ENCODE measurements around the gene ZNF668. TPM values are rescaled to one million over a fixed set of nuclear protein-coding genes. Genes with fewer than 3 reads are reported as not detected.

Gene ZNF668
- total RNA-seq, 2 experiments from 2014 or later = 4.5 to 6.0 TPM

DNA sequence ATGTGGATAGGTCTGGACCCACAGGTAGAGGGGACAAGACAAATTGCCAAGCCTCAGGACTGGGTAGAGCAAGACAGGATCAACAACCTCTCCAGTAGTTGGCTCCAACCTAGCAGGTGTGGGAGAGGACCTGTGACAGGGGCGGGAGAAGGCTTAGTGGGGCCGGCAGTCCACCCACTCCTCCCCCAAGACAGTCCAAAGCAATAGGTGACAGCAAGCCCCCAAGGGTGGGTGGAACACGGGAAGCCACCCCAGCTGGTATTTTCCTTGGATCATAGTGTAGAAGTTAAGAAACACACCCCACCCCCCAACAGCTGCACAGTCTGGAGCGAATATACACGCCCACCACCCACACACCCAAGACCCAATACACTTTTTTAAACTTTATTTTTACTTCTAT is 44.8 kb downstream of the ZNF668 start:
- Mint-ChIP-seq H3K27me3 (no peaks in the 10 kb centered on the region), H3K36me3 (ENCODE audit: low read depth) (peaks cover 13% of the 10 kb centered on the region), H3K4me1 (ENCODE audit: low read depth) (peaks cover 19% of the 10 kb centered on the region), H3K4me3 (no peak overlapping the region), H3K27ac (no peak overlapping the region), H3K9me3 (no peaks in the 10 kb centered on the region)
- POLR2A ChIA-PET = no interaction called here
- Histone ChIP-seq H3K9me3 (ENCODE audit: control insufficient read depth in 1 of 2, insufficient read depth in 1 of 2, low read length in 2 of 2) (no peaks in the 10 kb centered on the region), H3K4me1 (ENCODE audit: insufficient read depth, low read length) (peaks cover 16% of the 10 kb centered on the region), H3K27me3 (ENCODE audit: control insufficient read depth in 1 of 2, insufficient read depth in 2 of 2, low read length in 2 of 2) (no peaks in the 10 kb centered on the region), H3K4me3 (ENCODE audit: low read length) (no peak overlapping the region), H3K36me3 (ENCODE audit: insufficient read depth, low read length) (no peaks in the 10 kb centered on the region), H3K27ac (ENCODE audit: low read depth in 1 of 2, low read length in 2 of 2) (no peak overlapping the region)
- CTCF ChIA-PET = no interaction called here
- DNase-seq (no peak), ATAC-seq (ENCODE audit: poor library complexity) (no peak)
- intact Hi-C loops (cut with DNase I, micrococcal nuclease) = no loop called here
- TF ChIP-seq, protein P1, sequence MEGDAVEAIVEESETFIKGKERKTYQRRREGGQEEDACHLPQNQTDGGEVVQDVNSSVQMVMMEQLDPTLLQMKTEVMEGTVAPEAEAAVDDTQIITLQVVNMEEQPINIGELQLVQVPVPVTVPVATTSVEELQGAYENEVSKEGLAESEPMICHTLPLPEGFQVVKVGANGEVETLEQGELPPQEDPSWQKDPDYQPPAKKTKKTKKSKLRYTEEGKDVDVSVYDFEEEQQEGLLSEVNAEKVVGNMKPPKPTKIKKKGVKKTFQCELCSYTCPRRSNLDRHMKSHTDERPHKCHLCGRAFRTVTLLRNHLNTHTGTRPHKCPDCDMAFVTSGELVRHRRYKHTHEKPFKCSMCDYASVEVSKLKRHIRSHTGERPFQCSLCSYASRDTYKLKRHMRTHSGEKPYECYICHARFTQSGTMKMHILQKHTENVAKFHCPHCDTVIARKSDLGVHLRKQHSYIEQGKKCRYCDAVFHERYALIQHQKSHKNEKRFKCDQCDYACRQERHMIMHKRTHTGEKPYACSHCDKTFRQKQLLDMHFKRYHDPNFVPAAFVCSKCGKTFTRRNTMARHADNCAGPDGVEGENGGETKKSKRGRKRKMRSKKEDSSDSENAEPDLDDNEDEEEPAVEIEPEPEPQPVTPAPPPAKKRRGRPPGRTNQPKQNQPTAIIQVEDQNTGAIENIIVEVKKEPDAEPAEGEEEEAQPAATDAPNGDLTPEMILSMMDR (IDR thresholded peaks at IDR 0.05) = no peak

DNA sequence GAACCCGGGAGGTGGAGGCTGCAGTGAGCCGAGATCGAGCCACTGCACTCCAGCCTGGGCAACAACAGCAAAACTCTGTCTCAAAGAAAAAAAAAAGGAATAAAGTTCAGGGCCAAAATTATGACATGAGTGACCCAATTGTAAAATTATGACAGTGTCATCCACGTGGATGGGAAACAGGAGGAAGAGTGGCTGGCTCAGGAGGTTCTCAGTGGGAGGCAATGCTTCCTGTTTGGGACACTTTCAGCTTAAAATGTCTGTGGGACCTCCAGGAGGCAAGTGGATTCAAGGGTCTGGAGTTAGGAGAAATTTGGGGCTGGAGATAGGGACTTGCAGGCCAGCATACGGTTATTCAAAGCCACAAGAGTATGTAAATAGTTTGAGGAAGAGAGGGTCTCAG is 48.7 kb downstream of the ZNF668 start:
- no peak overlapping the region for H3K4me3 Mint-ChIP-seq
- H3K27me3 ChIP-seq (ENCODE audit: control insufficient read depth in 1 of 2, insufficient read depth in 2 of 2, low read length in 2 of 2) = no peaks in the 10 kb centered on the region
- H3K9me3 ChIP-seq (ENCODE audit: control insufficient read depth in 1 of 2, insufficient read depth in 1 of 2, low read length in 2 of 2) = no peaks in the 10 kb centered on the region
- H3K9me3 Mint-ChIP-seq = no peaks in the 10 kb centered on the region
- no peak overlapping the region for H3K27ac Mint-ChIP-seq
- H3K4me3 ChIP-seq (ENCODE audit: low read length) = no peak overlapping the region
- POLR2A ChIA-PET = no interaction called here
- CTCF ChIA-PET = no interaction called here
- H3K36me3 ChIP-seq (ENCODE audit: insufficient read depth, low read length) = no peaks in the 10 kb centered on the region
- H3K27me3 Mint-ChIP-seq = no peaks in the 10 kb centered on the region
- TF ChIP-seq, protein P1 (IDR thresholded peaks at IDR 0.05) = no peak
- DNase-seq (no peak), ATAC-seq (ENCODE audit: poor library complexity) (no peak)
- H3K36me3 Mint-ChIP-seq (ENCODE audit: low read depth) = no peaks in the 10 kb centered on the region
- no peaks in the 10 kb centered on the region for H3K4me1 ChIP-seq (ENCODE audit: insufficient read depth, low read length)
- no peak overlapping the region for H3K27ac ChIP-seq (ENCODE audit: low read depth in 1 of 2, low read length in 2 of 2)
- no peaks in the 10 kb centered on the region for H3K4me1 Mint-ChIP-seq (ENCODE audit: low read depth)
- intact Hi-C loops (cut with DNase I, micrococcal nuclease) = no loop called here

DNA sequence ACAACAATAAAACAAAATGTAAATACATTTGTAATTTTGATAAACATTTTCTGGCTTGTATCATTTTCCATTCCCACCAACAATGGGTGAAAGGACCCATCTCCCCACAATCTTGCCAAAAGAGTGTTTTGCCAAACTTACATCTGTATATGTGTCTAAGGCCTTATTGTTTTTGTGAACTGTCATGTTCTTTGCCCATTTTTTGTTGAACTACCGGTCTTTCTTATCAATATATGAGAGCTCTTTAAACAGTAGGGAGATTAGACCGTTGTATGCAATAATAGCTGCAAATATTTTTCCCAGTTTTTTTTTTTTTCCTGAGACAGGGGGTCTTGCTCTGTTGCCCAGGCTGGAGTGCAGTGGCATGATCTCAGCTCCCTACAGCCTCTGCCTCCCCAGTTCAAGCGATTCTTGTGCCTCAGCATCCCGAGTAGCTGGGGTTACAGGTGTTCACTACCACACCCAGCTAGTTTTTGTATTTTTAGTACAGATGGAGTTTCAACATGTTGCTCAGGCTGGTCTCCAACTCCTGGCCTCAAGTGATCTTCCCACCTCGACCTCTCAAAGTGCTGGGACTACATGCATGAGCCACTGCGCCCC is 50.3 kb downstream of the ZNF668 start:
- POLR2A ChIA-PET = interaction anchor here (0.6 kb wide), 1 partner anchor 153 kb away, joined by 6 read pairs; no protein-coding TSS in a partner anchor
- H3K27ac ChIP-seq (ENCODE audit: low read depth in 1 of 2, low read length in 2 of 2) = no peak overlapping the region
- DNase-seq (no peak), ATAC-seq (ENCODE audit: poor library complexity) (no peak)
- CTCF ChIA-PET = no interaction called here
- Mint-ChIP-seq H3K27ac (no peak overlapping the region), H3K4me3 (no peak overlapping the region), H3K27me3 (no peaks in the 10 kb centered on the region), H3K4me1 (ENCODE audit: low read depth) (no peaks in the 10 kb centered on the region), H3K36me3 (ENCODE audit: low read depth) (no peaks in the 10 kb centered on the region), H3K9me3 (no peaks in the 10 kb centered on the region)
- no peak overlapping the region for H3K4me3 ChIP-seq (ENCODE audit: low read length)
- H3K4me1 ChIP-seq (ENCODE audit: insufficient read depth, low read length) = no peaks in the 10 kb centered on the region
- H3K36me3 ChIP-seq (ENCODE audit: insufficient read depth, low read length) = no peaks in the 10 kb centered on the region
- H3K27me3 ChIP-seq (ENCODE audit: control insufficient read depth in 1 of 2, insufficient read depth in 2 of 2, low read length in 2 of 2) = no peaks in the 10 kb centered on the region
- intact Hi-C loops (cut with DNase I, micrococcal nuclease) = no loop called here
- H3K9me3 ChIP-seq (ENCODE audit: control insufficient read depth in 1 of 2, insufficient read depth in 1 of 2, low read length in 2 of 2) = no peaks in the 10 kb centered on the region
- TF ChIP-seq, protein P1 (IDR thresholded peaks at IDR 0.05) = no peak
